ENCODE results near the gene ACOT7. TPM values are rescaled to one million over a fixed set of nuclear protein-coding genes. Genes with fewer than 3 reads are reported as not detected.

ACOT7 gene
- total and polyA plus RNA-seq, 9 donors = 7.5 to 24.0 (median 20.5) TPM

DNA sequence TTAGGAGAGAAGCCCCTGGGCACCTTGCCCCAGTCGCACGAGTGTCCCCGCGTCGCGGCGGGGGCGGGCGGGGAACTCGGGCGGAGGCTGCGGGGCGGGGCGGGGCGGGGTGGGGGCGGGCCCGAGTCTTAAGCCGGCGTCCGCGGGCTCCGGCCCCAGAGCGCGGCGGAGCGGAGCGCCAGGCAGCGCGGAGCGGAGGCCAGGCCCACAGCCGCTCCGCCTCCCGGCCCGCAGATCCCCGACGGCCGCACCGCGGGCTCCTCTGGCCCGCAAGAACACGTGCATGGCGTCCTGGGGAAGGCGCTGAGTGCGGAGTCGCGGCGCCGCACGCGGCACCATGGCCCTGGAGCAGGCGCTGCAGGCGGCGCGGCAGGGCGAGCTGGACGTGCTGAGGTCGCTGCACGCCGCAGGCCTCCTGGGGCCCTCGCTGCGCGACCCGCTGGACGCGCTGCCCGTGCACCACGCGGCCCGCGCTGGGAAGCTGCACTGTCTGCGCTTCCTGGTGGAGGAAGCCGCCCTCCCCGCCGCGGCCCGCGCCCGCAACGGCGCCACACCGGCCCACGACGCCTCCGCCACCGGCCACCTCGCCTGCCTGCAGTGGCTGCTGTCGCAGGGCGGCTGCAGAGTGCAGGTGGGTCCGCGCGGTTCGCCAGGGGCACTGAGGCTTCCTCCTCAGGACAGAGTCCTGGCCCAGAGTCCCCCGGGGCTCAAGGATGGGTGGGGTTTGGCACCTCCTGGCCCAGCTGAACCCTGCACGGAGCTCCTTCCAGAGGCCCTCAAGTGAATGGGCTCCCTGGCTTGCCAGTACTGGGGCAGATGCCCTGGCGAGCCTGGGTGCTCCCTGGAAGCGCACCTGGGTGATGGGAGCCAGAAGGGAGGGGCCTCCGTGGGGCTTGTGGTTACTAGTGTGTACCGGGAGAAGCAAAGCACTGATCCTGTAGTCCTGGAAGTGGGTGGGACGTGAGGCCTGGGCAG is 31.3 kb upstream of the ACOT7 start, which contains the start of gene ESPN:
ESPN (plus strand) TSS at position 158 of the 975 bp plus-strand sequence; CDS start at position 338, 180 bp downstream.
- Histone ChIP-seq H3K27ac (ENCODE audit: low read length) (no peak within 1 kb of the TSS), H3K27me3 (ENCODE audit: control insufficient read depth, insufficient read depth, low read length) (peaks cover 79% of the 10 kb centered on the region), H3K4me3 (ENCODE audit: low read length) (no peak within 1 kb of the TSS), H3K9me3 (replicated peaks; ENCODE audit: control insufficient read depth, low read depth, low read length) (no peaks in the 10 kb centered on the region), H3K4me1 (ENCODE audit: control insufficient read depth, insufficient read depth, low read length) (peaks cover 22% of the 10 kb centered on the region), H3K36me3 (ENCODE audit: control insufficient read depth, insufficient read depth, low read length) (no peaks in the 10 kb centered on the region)
- WGBS (ENCODE audit: insufficient coverage) = 4% methylated on average over 98 of the region's 99 CpGs
- no peak for DNase-seq

- Histone ChIP-seq H3K36me3 (ENCODE audit: control insufficient read depth, insufficient read depth, low read length) (no peaks in the 10 kb centered on the region), H3K4me1 (ENCODE audit: control insufficient read depth, insufficient read depth, low read length) (peaks cover 22% of the 10 kb centered on the region), H3K4me3 (ENCODE audit: low read length) (no peak overlapping the region), H3K9me3 (replicated peaks; ENCODE audit: control insufficient read depth, low read depth, low read length) (no peaks in the 10 kb centered on the region), H3K27ac (ENCODE audit: low read length) (no peak overlapping the region), H3K27me3 (ENCODE audit: control insufficient read depth, insufficient read depth, low read length) (peaks cover 81% of the 10 kb centered on the region)
- WGBS (ENCODE audit: insufficient coverage) = 4% methylated on average over 34 of the region's 35 CpGs
- DNase-seq = no peak
These were observed 30.5 kb upstream of the ACOT7 start for GRCh38 chr1:6424000-6424565.

- Histone ChIP-seq H3K36me3 (ENCODE audit: control insufficient read depth, insufficient read depth, low read length) (no peaks in the 10 kb centered on the region), H3K4me1 (ENCODE audit: control insufficient read depth, insufficient read depth, low read length) (peaks cover 22% of the 10 kb centered on the region), H3K27me3 (ENCODE audit: control insufficient read depth, insufficient read depth, low read length) (peaks cover 85% of the 10 kb centered on the region), H3K9me3 (replicated peaks; ENCODE audit: control insufficient read depth, low read depth, low read length) (no peaks in the 10 kb centered on the region), H3K27ac (ENCODE audit: low read length) (no peak overlapping the region), H3K4me3 (ENCODE audit: low read length) (no peak overlapping the region)
- 7% methylated on average over 20 of the region's 24 CpGs for WGBS (ENCODE audit: insufficient coverage)
- DNase-seq = no peak
These were observed 29.9 kb upstream of the ACOT7 start for GRCh38 chr1:6423321-6423999.

DNA sequence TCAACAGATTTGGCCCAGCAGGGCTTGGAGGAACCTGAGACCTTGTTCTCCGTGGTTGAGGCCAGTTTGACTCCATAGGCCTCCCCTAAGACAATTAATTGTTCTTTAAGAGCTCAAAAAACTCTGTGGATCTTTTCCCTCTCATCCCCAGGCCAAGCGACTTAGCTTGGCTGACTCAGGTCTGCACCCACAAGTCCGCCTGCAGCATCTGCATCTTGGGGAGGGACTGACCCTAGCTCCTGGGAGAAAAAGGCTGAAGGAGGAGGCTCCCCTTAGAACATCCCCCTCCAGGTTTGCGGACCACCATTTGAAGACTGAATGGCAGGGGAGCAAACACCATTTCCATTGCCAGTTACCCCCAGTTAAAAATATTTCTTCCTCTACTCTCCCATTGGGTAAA is 27.7 kb upstream of the ACOT7 start:
- Histone ChIP-seq H3K36me3 (ENCODE audit: control insufficient read depth, insufficient read depth, low read length) (no peaks in the 10 kb centered on the region), H3K4me3 (ENCODE audit: low read length) (no peak overlapping the region), H3K9me3 (replicated peaks; ENCODE audit: control insufficient read depth, low read depth, low read length) (no peaks in the 10 kb centered on the region), H3K27me3 (ENCODE audit: control insufficient read depth, insufficient read depth, low read length) (peaks cover 92% of the 10 kb centered on the region), H3K4me1 (ENCODE audit: control insufficient read depth, insufficient read depth, low read length) (peaks cover 22% of the 10 kb centered on the region), H3K27ac (ENCODE audit: low read length) (no peak overlapping the region)
- no peak for DNase-seq
- 20% methylated on average over 1 of the region's 4 CpGs for WGBS (ENCODE audit: insufficient coverage)

DNA sequence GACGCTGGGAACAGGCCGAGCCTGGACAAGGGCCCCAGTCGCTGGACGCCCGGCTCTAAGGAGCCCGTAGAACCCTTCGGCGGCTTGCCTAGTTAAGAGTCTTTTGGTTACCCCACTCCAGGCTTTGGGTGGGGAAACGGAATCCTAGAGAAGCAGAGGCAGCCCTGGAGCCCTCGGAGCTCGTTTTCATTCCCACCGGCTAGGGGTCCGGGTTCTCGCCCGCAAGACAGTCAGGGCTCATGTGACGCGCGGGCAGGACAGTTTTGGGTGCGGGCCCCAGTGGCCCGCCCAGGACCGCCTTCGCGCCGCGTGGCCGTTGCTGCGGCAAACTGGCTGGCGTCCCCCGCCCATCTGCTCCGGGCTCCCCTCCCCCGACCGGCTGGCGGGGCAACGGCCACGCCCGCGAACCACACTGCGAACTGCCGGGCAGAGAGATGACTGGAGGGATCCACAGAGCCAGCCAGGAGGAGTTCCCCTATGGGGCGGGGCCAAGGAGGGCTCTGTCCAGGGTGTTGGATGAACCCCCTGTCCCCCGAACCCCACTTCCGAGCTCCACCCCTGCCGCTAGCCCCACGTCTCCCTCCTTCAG is 27.0 kb upstream of the ACOT7 start:
- Histone ChIP-seq H3K27ac (ENCODE audit: low read length) (no peak overlapping the region), H3K36me3 (ENCODE audit: control insufficient read depth, insufficient read depth, low read length) (no peaks in the 10 kb centered on the region), H3K4me1 (ENCODE audit: control insufficient read depth, insufficient read depth, low read length) (peaks cover 22% of the 10 kb centered on the region), H3K27me3 (ENCODE audit: control insufficient read depth, insufficient read depth, low read length) (peaks cover 92% of the 10 kb centered on the region), H3K9me3 (replicated peaks; ENCODE audit: control insufficient read depth, low read depth, low read length) (no peaks in the 10 kb centered on the region), H3K4me3 (ENCODE audit: low read length) (no peak overlapping the region)
- 5% methylated on average over 42 of the region's 44 CpGs for WGBS (ENCODE audit: insufficient coverage)
- no peak for DNase-seq

- Histone ChIP-seq H3K4me3 (ENCODE audit: low read length) (no peak within 1 kb of the TSS), H3K4me1 (ENCODE audit: control insufficient read depth, insufficient read depth, low read length) (peaks cover 19% of the 10 kb centered on the region), H3K9me3 (replicated peaks; ENCODE audit: control insufficient read depth, low read depth, low read length) (no peaks in the 10 kb centered on the region), H3K27me3 (ENCODE audit: control insufficient read depth, insufficient read depth, low read length) (peaks cover 93% of the 10 kb centered on the region), H3K36me3 (ENCODE audit: control insufficient read depth, insufficient read depth, low read length) (no peaks in the 10 kb centered on the region), H3K27ac (ENCODE audit: low read length) (no peak within 1 kb of the TSS)
- no peak for DNase-seq
- under 1% methylated on average over 61 of the region's 62 CpGs for WGBS (ENCODE audit: insufficient coverage)
These were observed 26.4 kb upstream of the ACOT7 start, which contains the start of gene HES2 for GRCh38 chr1:6419804-6420453. TSS of gene HES2 (minus strand) at chr1:6419919. CDS start at chr1:6419820, 99 bp downstream.

GRCh38 chr1:6419397-6419803 is 25.8 kb upstream of the ACOT7 start:
- peaks cover 19% of the 10 kb centered on the region for H3K4me1 ChIP-seq (ENCODE audit: control insufficient read depth, insufficient read depth, low read length)
- H3K9me3 ChIP-seq (replicated peaks; ENCODE audit: control insufficient read depth, low read depth, low read length) = no peaks in the 10 kb centered on the region
- H3K27ac ChIP-seq (ENCODE audit: low read length) = no peak overlapping the region
- 2% methylated on average over 42 of the region's 48 CpGs for WGBS (ENCODE audit: insufficient coverage)
- no peaks in the 10 kb centered on the region for H3K36me3 ChIP-seq (ENCODE audit: control insufficient read depth, insufficient read depth, low read length)
- peaks cover 97% of the 10 kb centered on the region for H3K27me3 ChIP-seq (ENCODE audit: control insufficient read depth, insufficient read depth, low read length)
- DNase-seq = no peak
- H3K4me3 ChIP-seq (ENCODE audit: low read length) = no peak overlapping the region

- no peak overlapping the region for H3K4me3 ChIP-seq (ENCODE audit: low read length)
- WGBS (ENCODE audit: insufficient coverage) = 5% methylated on average over 69 of the region's 69 CpGs
- no peak overlapping the region for H3K27ac ChIP-seq (ENCODE audit: low read length)
- H3K4me1 ChIP-seq (ENCODE audit: control insufficient read depth, insufficient read depth, low read length) = peaks cover 19% of the 10 kb centered on the region
- no peak for DNase-seq
- no peaks in the 10 kb centered on the region for H3K36me3 ChIP-seq (ENCODE audit: control insufficient read depth, insufficient read depth, low read length)
- no peaks in the 10 kb centered on the region for H3K9me3 ChIP-seq (replicated peaks; ENCODE audit: control insufficient read depth, low read depth, low read length)
- H3K27me3 ChIP-seq (ENCODE audit: control insufficient read depth, insufficient read depth, low read length) = peaks cover 96% of the 10 kb centered on the region
These were observed 25.3 kb upstream of the ACOT7 start for GRCh38 chr1:6418668-6419396.

Measured in muscle of leg (tissue), 11 donors.